Tibial nerve (tissue), 4 donors: ENCODE measurements around the gene MAML3.

ENCODE experiments used
- EP300 ChIP-seq, 2 donors: sonication (generic); formaldehyde crosslinking; IDR thresholded peaks; one replicate each; pipeline ENCODE4 v1.6.1; 2017; ENCODE audit warnings: antibody characterized with exemption in 2 of 2, mild to moderate bottlenecking in 1 of 2
- POLR2A ChIP-seq, 2 donors: fragments of 450-650 bp; IDR thresholded peaks; one replicate each; pipeline ENCODE4 v1.6.1; 2017; ENCODE audit warnings: antibody characterized with exemption in 2 of 2, mild to moderate bottlenecking in 2 of 2, moderate library complexity in 2 of 2
- TF ChIP-seq, protein P1 (sequence below), 5 experiments: fragments of 200-600 bp in 3 of 5; fragments of 450-650 bp in 2 of 5; sonication (generic) in 3 of 5; IDR thresholded peaks; one replicate each; pipeline ENCODE4 v1.5.1; 2016 to 2019; ENCODE audit warnings: antibody characterized with exemption in 5 of 5, mild to moderate bottlenecking in 3 of 5, moderate library complexity in 2 of 5

DNA sequence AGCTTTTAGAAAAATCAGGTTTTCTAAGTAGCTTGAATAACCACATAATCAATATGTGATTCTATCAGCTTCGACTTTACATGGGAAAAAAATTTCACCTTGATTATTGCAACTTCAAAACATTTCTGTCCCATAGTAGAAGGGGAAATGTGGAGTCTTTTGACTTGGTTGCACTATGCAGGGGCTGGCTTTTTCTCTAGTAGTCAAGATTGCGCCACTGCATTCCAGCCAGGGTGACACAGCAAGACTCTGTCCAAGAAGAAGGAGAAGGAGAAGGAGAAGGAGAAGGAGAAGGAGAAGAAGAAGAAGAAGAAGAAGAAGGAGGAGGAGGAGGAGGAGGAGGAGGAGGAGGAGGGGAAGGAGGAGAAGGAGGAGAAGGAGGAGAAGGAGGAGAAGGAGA is 84.9 kb downstream of the MAML3 start:
- TF ChIP-seq, protein P1, sequence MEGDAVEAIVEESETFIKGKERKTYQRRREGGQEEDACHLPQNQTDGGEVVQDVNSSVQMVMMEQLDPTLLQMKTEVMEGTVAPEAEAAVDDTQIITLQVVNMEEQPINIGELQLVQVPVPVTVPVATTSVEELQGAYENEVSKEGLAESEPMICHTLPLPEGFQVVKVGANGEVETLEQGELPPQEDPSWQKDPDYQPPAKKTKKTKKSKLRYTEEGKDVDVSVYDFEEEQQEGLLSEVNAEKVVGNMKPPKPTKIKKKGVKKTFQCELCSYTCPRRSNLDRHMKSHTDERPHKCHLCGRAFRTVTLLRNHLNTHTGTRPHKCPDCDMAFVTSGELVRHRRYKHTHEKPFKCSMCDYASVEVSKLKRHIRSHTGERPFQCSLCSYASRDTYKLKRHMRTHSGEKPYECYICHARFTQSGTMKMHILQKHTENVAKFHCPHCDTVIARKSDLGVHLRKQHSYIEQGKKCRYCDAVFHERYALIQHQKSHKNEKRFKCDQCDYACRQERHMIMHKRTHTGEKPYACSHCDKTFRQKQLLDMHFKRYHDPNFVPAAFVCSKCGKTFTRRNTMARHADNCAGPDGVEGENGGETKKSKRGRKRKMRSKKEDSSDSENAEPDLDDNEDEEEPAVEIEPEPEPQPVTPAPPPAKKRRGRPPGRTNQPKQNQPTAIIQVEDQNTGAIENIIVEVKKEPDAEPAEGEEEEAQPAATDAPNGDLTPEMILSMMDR (IDR thresholded peaks at IDR 0.05): no peak
- no peak for TF ChIP-seq EP300 (IDR thresholded peaks at IDR 0.05)
- no peak for TF ChIP-seq POLR2A (IDR thresholded peaks at IDR 0.05)
